ENCODE measurements around the gene SIX3.

SIX3 gene

DNA sequence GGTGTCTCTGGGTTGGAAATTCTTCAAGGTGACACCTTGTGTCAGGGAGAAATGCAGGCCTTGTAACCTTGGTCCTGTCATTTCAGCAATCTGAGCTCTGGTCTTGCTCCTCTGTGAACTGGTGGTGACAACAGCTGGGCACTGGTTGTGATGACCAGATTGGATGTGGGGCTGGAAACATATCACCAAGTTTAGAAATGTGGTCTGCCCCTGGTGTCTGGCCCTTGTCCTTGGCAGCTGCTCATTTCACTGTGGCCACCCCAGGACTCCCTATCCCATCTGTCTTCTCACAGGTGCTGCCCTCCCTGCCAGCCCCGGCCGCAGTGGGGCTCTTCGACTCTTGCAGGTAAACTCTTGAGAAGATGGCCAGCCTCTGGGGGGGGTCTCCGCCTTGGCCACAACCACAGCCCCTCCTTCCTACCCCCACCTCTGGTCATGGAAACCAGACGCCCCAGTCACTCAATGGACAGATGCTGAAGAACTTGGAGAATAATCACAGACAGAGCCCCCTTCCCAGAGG, 20.7 kb downstream of the SIX3 start:
- H3K9me3 ChIP-seq = no peaks in the 10 kb centered on the region
- no peaks in the 10 kb centered on the region for H3K27me3 ChIP-seq (ENCODE audit: low read depth)
- DNase-seq (ENCODE audit: low spot score in 2 of 2) = no peak
- H3K4me3 ChIP-seq = no peak overlapping the region
- in situ Hi-C loops (cut with MboI; ENCODE audit: low sequenced_read_pairs) = loop anchor here (25.0 kb wide), 2 partner anchors 575 to 925 kb away; no protein-coding TSS in a partner anchor
- no peaks in the 10 kb centered on the region for H3K4me1 ChIP-seq
- no peaks in the 10 kb centered on the region for H3K36me3 ChIP-seq (replicated peaks)

DNA sequence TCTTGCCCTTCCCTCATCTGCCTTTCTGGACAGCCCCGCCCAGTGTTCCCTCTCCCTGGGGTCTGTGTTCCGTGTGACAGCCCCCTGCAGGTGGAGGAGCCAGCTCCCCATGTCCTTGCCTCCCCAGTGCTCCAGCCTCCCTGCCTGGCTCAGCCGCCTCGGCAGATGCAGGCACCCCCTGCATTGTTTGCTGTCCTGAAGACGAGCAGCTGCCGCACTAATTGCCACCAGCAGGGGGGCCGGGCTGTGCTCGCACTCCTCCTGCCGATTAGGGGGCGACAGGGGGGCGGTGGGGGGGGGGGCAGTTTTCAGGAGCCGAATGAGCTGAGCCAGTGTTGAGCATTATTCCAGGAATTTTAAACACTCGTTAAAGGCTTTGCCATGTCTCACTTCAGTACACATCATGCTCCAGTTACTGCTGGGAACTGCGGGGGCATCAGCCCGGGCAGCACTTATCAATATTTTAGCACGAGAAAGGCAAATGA, 23.3 kb downstream of the SIX3 start:
- H3K9me3 ChIP-seq = no peaks in the 10 kb centered on the region
- no peak for DNase-seq (ENCODE audit: low spot score in 2 of 2)
- no peaks in the 10 kb centered on the region for H3K4me1 ChIP-seq
- no peak overlapping the region for H3K4me3 ChIP-seq
- H3K27me3 ChIP-seq (ENCODE audit: low read depth) = no peaks in the 10 kb centered on the region
- in situ Hi-C loops (cut with MboI; ENCODE audit: low sequenced_read_pairs) = loop anchor here (25.0 kb wide), 2 partner anchors 577 to 927 kb away; no protein-coding TSS in a partner anchor
- H3K36me3 ChIP-seq (replicated peaks) = no peaks in the 10 kb centered on the region

DNA sequence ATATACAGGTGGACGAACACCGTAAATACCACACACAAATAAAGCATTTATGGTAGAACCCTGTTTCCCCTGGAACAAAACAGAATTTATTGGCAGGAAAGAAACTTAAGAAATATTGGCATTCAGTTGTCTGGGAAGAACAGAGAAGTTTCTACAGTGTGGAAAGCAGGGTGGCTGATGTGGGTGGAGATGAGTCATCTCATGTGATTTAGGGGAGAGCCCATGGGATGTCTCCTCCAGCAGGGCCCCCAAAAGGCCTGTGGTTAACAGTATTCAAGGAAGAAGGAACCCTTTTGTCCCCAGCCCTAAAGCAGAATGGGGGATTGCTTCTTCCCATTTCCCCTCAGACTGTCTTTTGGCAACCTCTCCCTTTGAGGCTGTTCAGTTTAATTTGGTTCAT, 24.2 kb downstream of the SIX3 start:
- Histone ChIP-seq H3K4me3 (no peak overlapping the region), H3K36me3 (replicated peaks) (no peaks in the 10 kb centered on the region), H3K4me1 (no peaks in the 10 kb centered on the region), H3K27me3 (ENCODE audit: low read depth) (no peaks in the 10 kb centered on the region), H3K9me3 (no peaks in the 10 kb centered on the region)
- no peak for DNase-seq (ENCODE audit: low spot score in 2 of 2)
- in situ Hi-C loops (cut with MboI; ENCODE audit: low sequenced_read_pairs) = loop anchor here (25.0 kb wide), 2 partner anchors 578 to 928 kb away; no protein-coding TSS in a partner anchor

DNA sequence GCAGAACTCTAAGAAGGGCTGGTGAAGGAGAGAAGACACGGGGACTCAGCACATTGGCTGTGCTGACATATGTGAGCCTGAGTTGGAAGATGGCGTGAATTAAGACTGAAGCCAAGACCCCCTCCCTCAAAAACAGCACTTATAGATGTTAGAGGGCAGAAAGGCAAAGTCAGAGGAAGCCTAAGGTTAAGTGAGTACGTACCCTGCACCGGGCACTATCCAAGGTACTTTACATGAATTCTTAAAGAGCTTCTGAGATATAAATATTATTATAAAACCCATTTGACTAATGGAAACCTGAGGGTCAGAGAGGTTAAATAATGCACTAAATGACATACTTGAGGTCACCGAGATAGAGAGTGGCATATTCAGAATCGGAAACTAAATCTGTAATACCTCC, 25.6 kb downstream of the SIX3 start:
- in situ Hi-C loops (cut with MboI; ENCODE audit: low sequenced_read_pairs) = loop anchor here (25.0 kb wide), 2 partner anchors 580 to 930 kb away; no protein-coding TSS in a partner anchor
- no peaks in the 10 kb centered on the region for H3K36me3 ChIP-seq (replicated peaks)
- no peaks in the 10 kb centered on the region for H3K27me3 ChIP-seq (ENCODE audit: low read depth)
- H3K4me1 ChIP-seq = no peaks in the 10 kb centered on the region
- H3K4me3 ChIP-seq = no peak overlapping the region
- H3K9me3 ChIP-seq = no peaks in the 10 kb centered on the region
- no peak for DNase-seq (ENCODE audit: low spot score in 2 of 2)

DNA sequence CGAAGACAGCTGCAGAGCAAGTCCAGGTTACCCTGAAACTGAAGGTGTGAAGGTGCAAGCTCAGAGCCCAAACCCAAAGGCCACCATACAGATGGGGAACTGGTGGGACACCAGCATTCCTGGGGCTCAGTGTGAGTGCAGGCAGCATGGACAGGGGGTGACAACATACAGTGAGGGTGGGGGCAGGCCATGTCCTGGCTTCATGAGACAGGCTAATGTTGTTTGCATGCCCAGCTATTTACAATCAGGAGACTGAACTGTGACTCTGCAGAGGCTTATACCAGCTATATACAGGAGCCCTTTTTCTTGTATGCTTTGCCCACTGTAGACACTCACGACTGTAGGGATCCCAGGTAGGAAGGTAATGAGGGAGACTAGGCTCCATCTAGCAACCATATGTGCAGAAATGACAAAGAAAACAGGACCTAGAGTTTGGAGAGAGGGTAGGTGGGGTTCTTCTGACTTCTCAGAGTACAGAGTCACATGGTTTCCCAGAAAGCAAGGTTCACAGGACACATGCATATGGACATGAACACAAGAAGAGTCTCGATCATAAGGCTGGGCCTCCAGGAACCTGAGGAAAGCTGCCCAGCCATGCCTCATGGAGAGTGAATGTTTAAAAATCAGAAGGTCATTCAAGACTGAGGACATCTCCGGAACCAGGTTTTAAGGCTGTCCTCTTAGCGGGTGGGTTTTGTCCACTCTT, 26.4 kb downstream of the SIX3 start:
- DNase-seq (ENCODE audit: low spot score in 2 of 2) = no peak
- Histone ChIP-seq H3K4me3 (no peak overlapping the region), H3K27me3 (ENCODE audit: low read depth) (no peaks in the 10 kb centered on the region), H3K9me3 (no peaks in the 10 kb centered on the region), H3K4me1 (peaks cover 6% of the 10 kb centered on the region), H3K36me3 (replicated peaks) (no peaks in the 10 kb centered on the region)
- in situ Hi-C loops (cut with MboI; ENCODE audit: low sequenced_read_pairs) = loop anchor here (25.0 kb wide), 2 partner anchors 581 to 931 kb away; no protein-coding TSS in a partner anchor

DNA sequence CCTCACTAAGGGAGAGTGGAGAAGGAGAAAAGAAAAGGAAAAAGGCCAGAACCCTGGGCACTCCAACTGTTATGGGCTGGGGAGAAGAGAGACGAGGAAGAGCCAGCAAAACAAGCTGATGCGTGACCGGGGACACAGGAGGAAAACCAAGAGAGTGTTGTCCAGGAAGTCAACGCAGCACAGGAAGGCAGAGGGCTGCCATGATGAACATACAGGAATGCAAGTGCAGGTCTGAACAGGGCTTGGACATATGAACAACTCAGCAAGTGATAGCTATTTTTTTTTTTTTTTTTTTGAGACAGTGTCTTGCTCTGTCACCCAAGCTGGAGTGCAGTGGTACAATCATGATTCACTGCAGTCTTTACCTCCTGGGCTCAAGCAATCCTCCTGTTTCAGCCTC, 28.4 kb downstream of the SIX3 start:
- DNase-seq (ENCODE audit: low spot score in 2 of 2) = no peak
- H3K9me3 ChIP-seq = no peaks in the 10 kb centered on the region
- in situ Hi-C loops (cut with MboI; ENCODE audit: low sequenced_read_pairs) = loop anchor here (10.0 to 25.0 kb wide), 3 partner anchors 495 to 933 kb away; no protein-coding TSS in a partner anchor
- H3K36me3 ChIP-seq (replicated peaks) = no peaks in the 10 kb centered on the region
- H3K4me1 ChIP-seq = peaks cover 9% of the 10 kb centered on the region
- H3K27me3 ChIP-seq (ENCODE audit: low read depth) = no peaks in the 10 kb centered on the region
- no peak overlapping the region for H3K4me3 ChIP-seq

DNA sequence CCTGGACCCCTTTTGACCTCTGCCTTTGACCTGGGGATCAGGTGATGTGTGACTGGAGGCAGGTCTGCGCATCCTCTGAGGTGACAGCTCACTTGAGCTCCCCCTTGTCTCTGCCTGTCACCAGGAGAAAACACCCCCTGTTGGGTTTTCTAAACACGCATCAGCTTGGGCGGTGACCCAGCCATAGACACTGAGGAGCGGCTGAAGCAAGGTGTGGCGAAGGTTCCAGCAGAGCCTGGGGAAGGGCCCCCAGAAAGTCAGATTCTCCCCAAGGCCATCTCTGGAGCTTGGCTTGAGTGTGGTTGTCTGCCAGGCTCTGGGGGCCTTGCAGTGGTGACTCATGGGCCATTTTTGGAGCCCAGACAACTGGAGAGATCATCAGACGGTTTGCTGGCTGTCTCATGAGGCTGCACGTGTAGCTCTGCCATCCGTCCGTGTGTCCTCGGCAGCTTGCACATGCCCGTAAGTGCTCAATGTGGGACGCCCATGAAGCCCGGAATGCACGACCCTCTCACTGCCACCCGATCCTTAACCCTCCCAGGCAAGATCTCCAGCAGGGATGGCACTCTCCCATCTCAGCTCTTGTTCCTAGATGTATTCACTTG, 29.4 kb downstream of the SIX3 start:
- in situ Hi-C loops (cut with MboI; ENCODE audit: low sequenced_read_pairs) = loop anchor here (10.0 to 25.0 kb wide), 3 partner anchors 496 to 934 kb away; no protein-coding TSS in a partner anchor
- no peak for DNase-seq (ENCODE audit: low spot score in 2 of 2)
- H3K36me3 ChIP-seq (replicated peaks) = no peaks in the 10 kb centered on the region

DNA sequence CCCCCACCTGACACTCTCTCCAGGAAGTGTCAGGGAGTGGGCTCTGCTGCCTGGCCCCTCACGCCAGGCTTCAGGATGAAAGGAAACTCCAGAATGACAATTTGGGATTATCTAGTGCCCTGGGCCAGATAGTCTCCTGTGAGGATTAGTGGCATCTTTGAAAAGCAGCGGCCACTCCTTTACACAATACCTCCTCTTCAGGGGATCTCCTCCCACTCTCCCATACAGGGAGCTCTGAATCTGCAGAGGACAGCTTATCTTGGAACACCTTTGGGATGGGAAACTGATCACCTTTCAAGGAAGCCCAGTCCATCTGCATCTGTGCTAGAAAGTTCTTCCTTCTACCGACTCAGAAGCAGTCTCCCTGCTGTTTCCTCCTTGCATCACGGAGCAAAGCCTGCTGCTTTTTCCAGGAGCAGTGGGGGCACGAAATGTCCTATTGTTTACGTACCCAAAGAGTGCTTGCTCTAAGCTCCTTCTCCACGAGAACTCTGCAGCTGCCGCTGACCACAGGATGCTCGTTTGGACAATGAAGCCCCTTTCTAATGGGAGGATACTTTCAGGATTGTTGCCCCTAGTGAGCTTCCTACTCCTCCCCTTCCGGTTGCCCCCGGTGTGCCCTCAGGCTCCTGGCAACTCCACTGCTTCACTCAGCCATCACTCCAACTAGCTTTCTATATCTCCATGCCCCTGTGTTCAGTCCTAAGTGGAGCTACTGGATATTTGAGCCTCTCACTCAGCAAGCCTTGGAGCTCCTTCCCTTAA, 31.5 kb downstream of the SIX3 start:
- DNase-seq (ENCODE audit: low spot score in 2 of 2) = peak; percentile 56 to 60
- Histone ChIP-seq H3K36me3 (replicated peaks) (no peaks in the 10 kb centered on the region), H3K27me3 (ENCODE audit: low read depth) (no peaks in the 10 kb centered on the region; the same call in 1 of the 2 replicates), H3K9me3 (no peaks in the 10 kb centered on the region), H3K4me1 (peaks cover 9% of the 10 kb centered on the region), H3K4me3 (no peak overlapping the region; the same call in 1 of the 2 replicates)
- in situ Hi-C loops (cut with MboI; ENCODE audit: low sequenced_read_pairs) = loop anchor here (10.0 to 25.0 kb wide), 3 partner anchors 498 to 936 kb away; no protein-coding TSS in a partner anchor

More for the DNA sequence above, 29.4 kb downstream of the SIX3 start:
- no peaks in the 10 kb centered on the region for H3K9me3 ChIP-seq
- H3K4me3 ChIP-seq = no peak overlapping the region
- no peaks in the 10 kb centered on the region for H3K27me3 ChIP-seq (ENCODE audit: low read depth)
- H3K4me1 ChIP-seq = peaks cover 9% of the 10 kb centered on the region

DNA sequence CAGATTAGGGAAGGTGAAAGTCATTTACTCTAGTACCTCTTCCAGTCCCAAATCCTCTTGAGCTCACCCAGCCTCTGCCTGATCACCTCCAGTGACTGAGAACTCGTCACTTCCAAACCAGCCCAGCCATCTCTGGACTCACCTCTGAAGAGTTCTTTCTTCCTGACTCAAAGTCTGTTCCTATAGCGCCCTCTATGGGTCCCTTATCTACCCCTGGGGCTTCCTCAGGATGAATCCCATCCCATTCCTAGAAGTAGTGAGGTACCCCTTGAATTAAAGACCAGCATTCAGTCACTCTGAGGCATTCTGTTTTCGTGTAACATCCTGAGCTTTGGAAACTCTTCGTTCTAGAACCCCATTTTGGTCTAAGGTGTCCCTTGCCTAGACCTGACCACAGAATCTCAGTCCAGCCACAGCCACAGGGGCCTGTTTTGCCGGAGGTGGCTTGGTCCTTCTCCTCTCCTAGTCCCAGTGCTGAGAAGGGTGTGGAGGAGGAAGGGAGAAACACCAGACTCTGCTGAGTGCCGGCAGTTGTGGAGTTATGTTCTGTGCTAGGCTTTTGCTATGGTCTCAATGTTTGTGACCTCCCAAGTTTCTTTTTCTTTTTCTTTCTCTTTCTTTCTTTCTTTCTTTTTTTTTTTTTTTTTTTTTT, 32.7 kb downstream of the SIX3 start:
- peak; percentile 61 to 82 for DNase-seq (ENCODE audit: low spot score in 2 of 2)
- Histone ChIP-seq H3K36me3 (replicated peaks) (no peaks in the 10 kb centered on the region), H3K27me3 (ENCODE audit: low read depth) (peaks cover 3% of the 10 kb centered on the region; the same call in 1 of the 2 replicates), H3K4me1 (peaks cover 9% of the 10 kb centered on the region), H3K9me3 (no peaks in the 10 kb centered on the region), H3K4me3 (no peak overlapping the region)
- in situ Hi-C loops (cut with MboI; ENCODE audit: low sequenced_read_pairs) = loop anchor here (10.0 to 25.0 kb wide), 3 partner anchors 499 to 937 kb away; no protein-coding TSS in a partner anchor

DNA sequence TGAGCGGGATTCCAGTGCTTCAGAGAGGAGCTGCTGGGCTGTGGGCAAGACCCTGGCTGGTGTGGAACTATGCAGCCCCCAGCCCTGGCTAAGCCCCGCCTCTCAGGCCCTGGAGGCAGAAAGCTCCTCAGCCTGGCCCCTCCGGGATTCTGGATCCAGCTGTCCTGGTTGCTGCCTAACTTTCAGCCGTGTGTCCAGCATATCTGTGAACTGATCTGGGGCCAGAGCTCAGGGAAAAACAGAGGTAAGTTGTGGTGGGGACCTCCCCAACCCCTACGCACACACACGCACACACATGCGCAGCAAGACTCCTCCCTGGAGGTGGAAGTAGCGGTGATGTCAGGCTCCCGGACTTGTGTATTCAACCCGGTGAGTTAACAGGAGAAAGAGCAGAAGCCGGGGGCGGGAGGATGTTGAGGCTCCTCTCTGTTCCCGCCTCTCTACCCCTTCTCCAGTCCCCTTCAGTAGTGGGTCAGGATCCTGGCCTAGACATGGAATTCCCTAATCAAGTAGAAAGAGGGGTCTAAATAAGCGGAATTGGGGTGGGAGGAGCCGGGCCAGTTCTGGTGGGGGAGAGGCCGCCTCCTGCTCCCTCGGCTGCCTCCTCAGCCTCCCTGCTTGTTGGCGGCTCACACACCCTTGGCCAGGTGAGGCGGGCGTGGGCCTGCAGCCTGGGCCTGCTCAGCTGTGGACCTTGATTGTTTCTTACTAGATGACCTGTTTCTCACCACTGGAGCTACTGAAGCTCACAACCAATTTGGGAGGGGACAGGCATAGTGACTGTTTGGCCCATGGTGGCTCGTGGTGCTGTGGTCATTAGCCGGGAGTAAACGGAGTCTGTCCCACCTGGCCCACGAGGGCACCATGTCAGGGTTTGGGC, 34.3 kb downstream of the SIX3 start:
- no peaks in the 10 kb centered on the region for H3K36me3 ChIP-seq (replicated peaks)
- H3K9me3 ChIP-seq = no peaks in the 10 kb centered on the region
- peaks cover 9% of the 10 kb centered on the region for H3K4me1 ChIP-seq
- in situ Hi-C loops (cut with MboI; ENCODE audit: low sequenced_read_pairs) = loop anchor here (10.0 kb wide), 1 partner anchor 501 kb away; no protein-coding TSS in a partner anchor
- no peak for DNase-seq (ENCODE audit: low spot score in 2 of 2)
- H3K27me3 ChIP-seq (ENCODE audit: low read depth) = peaks cover 3% of the 10 kb centered on the region; the same call in 1 of the 2 replicates
- no peak overlapping the region for H3K4me3 ChIP-seq

DNA sequence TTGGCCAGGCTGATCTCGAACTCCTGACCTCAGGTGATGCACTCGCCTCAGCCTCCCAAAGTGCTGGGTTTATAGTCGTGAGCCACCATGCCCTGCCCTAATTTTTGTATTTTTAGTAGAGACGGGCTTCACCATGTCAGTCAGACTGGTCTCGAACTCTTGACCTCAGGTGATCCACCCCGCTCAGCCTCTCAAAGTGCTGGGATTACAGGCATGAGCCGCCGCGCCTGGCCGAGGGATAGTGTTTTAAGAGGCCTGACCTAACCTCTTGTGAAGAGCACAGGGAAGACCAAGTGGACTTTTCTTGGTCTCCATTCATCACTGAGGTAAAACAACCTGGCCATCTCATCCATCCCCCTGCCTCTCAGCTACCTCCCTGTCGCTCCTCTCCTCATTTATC, 38.1 kb downstream of the SIX3 start:
- H3K4me1 ChIP-seq = no peaks in the 10 kb centered on the region
- H3K9me3 ChIP-seq = no peaks in the 10 kb centered on the region
- no peak for DNase-seq (ENCODE audit: low spot score in 2 of 2)
- no peak overlapping the region for H3K4me3 ChIP-seq
- no peaks in the 10 kb centered on the region for H3K36me3 ChIP-seq (replicated peaks)
- peaks cover 3% of the 10 kb centered on the region; the same call in 1 of the 2 replicates for H3K27me3 ChIP-seq (ENCODE audit: low read depth)
- in situ Hi-C loops (cut with MboI; ENCODE audit: low sequenced_read_pairs) = loop anchor here (10.0 kb wide), 1 partner anchor 505 kb away; no protein-coding TSS in a partner anchor

All from HAP-1 (cell line).